Sigmoid colon (tissue), 4 donors: ENCODE results near the gene OSBP2.

Experiments
- POLR2AphosphoS5 ChIP-seq, 4 donors: sonication (generic); formaldehyde crosslinking; IDR thresholded peaks; one replicate each; pipeline ENCODE4 v1.6.1; 2017; ENCODE audit warnings: antibody characterized with exemption in 4 of 4
- TF ChIP-seq, protein P1 (sequence below), 4 experiments: fragments of 450-650 bp in 3 of 4; fragments of 200-600 bp in 1 of 4; IDR thresholded peaks; one replicate each; pipeline ENCODE4 v1.5.1; 2016 to 2019; ENCODE audit warnings: antibody characterized with exemption in 4 of 4, mild to moderate bottlenecking in 3 of 4, moderate library complexity in 2 of 4

DNA sequence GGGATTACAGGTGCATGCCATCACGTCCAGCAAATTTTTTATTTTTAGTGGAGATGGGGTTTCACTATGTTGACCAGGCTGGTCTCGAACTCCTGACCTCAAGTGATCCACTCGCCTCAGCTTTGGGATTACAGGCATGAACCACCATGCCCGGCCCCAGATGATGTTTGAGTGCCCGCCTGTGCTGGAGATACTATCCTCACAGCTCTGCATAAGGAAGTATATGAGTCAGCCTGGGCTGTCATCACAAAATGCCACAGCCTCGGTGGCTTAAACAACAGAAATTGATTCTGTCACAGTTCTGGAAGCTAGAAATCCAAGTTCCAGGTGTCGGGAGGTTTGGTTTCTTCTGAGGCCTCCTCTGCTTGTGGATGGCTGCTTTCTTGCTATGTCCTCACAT lies 119.3 kb downstream of the OSBP2 start:
- no peak for TF ChIP-seq POLR2AphosphoS5 (IDR thresholded peaks at IDR 0.05)
- TF ChIP-seq, protein P1, sequence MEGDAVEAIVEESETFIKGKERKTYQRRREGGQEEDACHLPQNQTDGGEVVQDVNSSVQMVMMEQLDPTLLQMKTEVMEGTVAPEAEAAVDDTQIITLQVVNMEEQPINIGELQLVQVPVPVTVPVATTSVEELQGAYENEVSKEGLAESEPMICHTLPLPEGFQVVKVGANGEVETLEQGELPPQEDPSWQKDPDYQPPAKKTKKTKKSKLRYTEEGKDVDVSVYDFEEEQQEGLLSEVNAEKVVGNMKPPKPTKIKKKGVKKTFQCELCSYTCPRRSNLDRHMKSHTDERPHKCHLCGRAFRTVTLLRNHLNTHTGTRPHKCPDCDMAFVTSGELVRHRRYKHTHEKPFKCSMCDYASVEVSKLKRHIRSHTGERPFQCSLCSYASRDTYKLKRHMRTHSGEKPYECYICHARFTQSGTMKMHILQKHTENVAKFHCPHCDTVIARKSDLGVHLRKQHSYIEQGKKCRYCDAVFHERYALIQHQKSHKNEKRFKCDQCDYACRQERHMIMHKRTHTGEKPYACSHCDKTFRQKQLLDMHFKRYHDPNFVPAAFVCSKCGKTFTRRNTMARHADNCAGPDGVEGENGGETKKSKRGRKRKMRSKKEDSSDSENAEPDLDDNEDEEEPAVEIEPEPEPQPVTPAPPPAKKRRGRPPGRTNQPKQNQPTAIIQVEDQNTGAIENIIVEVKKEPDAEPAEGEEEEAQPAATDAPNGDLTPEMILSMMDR (IDR thresholded peaks at IDR 0.05), result no peak
